Measurements from ENCODE around the gene IMPA2. TPM values are rescaled to one million over a fixed set of nuclear protein-coding genes. Genes with fewer than 3 reads are reported as not detected.

IMPA2 gene
- total and polyA plus RNA-seq, 10 of the 15 experiments (the other 5 are each of a cell fraction or from before 2014, with no cell fraction given): 0.24 to 21.0 (median 11.4) TPM

DNA sequence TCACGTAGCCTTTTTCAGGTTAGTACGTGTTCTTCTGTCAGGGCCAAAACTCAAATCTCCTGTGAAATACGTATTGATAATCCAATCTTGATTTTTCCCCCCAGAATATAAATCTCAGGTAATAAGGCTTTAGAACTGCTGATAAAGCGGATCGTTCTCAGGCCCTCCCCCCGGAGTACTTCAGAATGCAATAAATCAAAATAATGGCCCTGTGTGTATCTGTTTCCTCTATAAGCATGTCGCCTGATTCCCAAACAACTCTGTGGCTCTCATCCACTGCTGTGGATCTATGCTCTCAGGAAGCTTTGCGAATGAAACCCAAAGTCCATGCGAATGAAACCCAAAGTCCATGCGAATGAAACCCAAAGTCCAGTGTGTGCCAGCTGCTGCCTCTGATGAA lies 49.4 kb downstream of the IMPA2 start:
- ChIA-PET SMC1A (ENCODE audit: uncharacterized antibody, unreplicated experiment) (no interaction called here), RAD21 (ENCODE audit: unreplicated experiment) (no interaction called here), CTCF (no interaction called here), POLR2A (no interaction called here)
- Histone ChIP-seq H3K79me2 (ENCODE audit: control insufficient read depth, insufficient read depth, low read length) (no peaks in the 10 kb centered on the region), H3K4me1 (ENCODE audit: control insufficient read depth, insufficient read depth, low read length) (no peaks in the 10 kb centered on the region), H3K4me3 (no peak overlapping the region), H3K36me3 (ENCODE audit: control insufficient read depth in 2 of 2, insufficient read depth in 2 of 2, low read length in 1 of 2) (no peaks in the 10 kb centered on the region), H3K27me3 (replicated peaks in 1 of 2; ENCODE audit: control insufficient read depth in 2 of 2, insufficient read depth in 2 of 2, low read length in 1 of 2) (no peaks in the 10 kb centered on the region), H2AFZ (ENCODE audit: control insufficient read depth, low read depth, low read length) (no peak overlapping the region), H3K9ac (ENCODE audit: control insufficient read depth, insufficient read depth, low read length) (no peak overlapping the region), H4K20me1 (ENCODE audit: control insufficient read depth, insufficient read depth) (no peaks in the 10 kb centered on the region), H3K27ac (ENCODE audit: control insufficient read depth, insufficient read depth) (no peak overlapping the region), H3K9me3 (replicated peaks; ENCODE audit: control insufficient read depth, insufficient read depth, low read length) (no peaks in the 10 kb centered on the region), H3K4me2 (ENCODE audit: control insufficient read depth, insufficient read depth) (no peak overlapping the region)
- DNase-seq (ENCODE audit: low read depth, low spot score) (no peak), FAIRE-seq (no peak), ATAC-seq (no peak)
- BruUV-seq (replicated peaks): no TSS peak
- intact Hi-C loops (cut with micrococcal nuclease; ENCODE audit: unreplicated experiment) (no loop called here), in situ Hi-C loops (cut with MboI) (loop anchor here (5.0 kb wide), 1 partner anchor 298 kb away; no protein-coding TSS in a partner anchor)
- TF ChIP-seq STAT3 (IDR thresholded peaks at IDR 0.05; ENCODE audit: low read depth, low read length) (no peak), NRF1 (conservative IDR thresholded peaks at IDR 0.05; ENCODE audit: low read depth, low read length) (no peak), BRCA1 (IDR thresholded peaks at IDR 0.05; ENCODE audit: low read depth, low read length) (no peak), EP300 (IDR thresholded peaks at IDR 0.05; ENCODE audit: borderline replicate concordance in 1 of 2, control insufficient read depth in 1 of 2, low read depth in 2 of 2, low read length in 2 of 2) (no peak), TCF7 (IDR thresholded peaks at IDR 0.05; ENCODE audit: borderline replicate concordance) (no peak), MYC (IDR thresholded peaks at IDR 0.05; ENCODE audit: insufficient read depth, insufficient read length, insufficient replicate concordance, low read length, severe bottlenecking) (no peak), JUNB (IDR thresholded peaks at IDR 0.05) (no peak), NFYB (IDR thresholded peaks at IDR 0.05; ENCODE audit: insufficient read depth, low read depth, low read length) (no peak), NR2C2 (IDR thresholded peaks at IDR 0.05; ENCODE audit: borderline replicate concordance, control insufficient read depth, insufficient read length, low read depth) (no peak), LARP7 (IDR thresholded peaks at IDR 0.05) (no peak), POLR2AphosphoS2 (IDR thresholded peaks at IDR 0.05; ENCODE audit: low read depth, low read length) (no peak), BACH1 (IDR thresholded peaks at IDR 0.05; ENCODE audit: borderline replicate concordance) (no peak), ZZZ3 (IDR thresholded peaks at IDR 0.05; ENCODE audit: control insufficient read depth, insufficient read length, low read depth) (no peak)
- TF ChIP-seq, protein P1, sequence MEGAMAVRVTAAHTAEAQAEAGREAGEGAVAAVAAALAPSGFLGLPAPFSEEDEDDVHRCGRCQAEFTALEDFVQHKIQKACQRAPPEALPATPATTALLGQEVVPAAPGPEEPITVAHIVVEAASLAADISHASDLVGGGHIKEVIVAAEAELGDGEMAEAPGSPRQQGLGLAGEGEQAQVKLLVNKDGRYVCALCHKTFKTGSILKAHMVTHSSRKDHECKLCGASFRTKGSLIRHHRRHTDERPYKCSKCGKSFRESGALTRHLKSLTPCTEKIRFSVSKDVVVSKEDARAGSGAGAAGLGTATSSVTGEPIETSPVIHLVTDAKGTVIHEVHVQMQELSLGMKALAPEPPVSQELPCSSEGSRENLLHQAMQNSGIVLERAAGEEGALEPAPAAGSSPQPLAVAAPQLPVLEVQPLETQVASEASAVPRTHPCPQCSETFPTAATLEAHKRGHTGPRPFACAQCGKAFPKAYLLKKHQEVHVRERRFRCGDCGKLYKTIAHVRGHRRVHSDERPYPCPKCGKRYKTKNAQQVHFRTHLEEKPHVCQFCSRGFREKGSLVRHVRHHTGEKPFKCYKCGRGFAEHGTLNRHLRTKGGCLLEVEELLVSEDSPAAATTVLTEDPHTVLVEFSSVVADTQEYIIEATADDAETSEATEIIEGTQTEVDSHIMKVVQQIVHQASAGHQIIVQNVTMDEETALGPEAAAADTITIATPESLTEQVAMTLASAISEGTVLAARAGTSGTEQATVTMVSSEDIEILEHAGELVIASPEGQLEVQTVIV (IDR thresholded peaks at IDR 0.05; ENCODE audit: borderline replicate concordance, partially characterized antibody): no peak
- 93% methylated on average over 10 of the region's 10 CpGs for WGBS (ENCODE audit: insufficient coverage, insufficient replicate concordance, low lambda C conversion rate, missing lambda C conversion rate)

Data from GM12878 (cell line).